Caco-2 (cell line): ENCODE measurements around the gene TAS2R41. TPM values are rescaled to one million over a fixed set of nuclear protein-coding genes. Genes with fewer than 3 reads are reported as not detected.

Experiments used
- BruUV-seq: library from RNA; stranded (reverse); fragments of 400-500 nt; replicated peaks from 2 replicates; lab custom pipeline; 2021; lab: Mats Ljungman, UMichigan
- CTCF ChIA-PET: fragments of 300-600 bp; sonication (Branson Sonifier 250); formaldehyde crosslinking; loops from one replicate; lab custom pipeline; 2022; ENCODE audit warnings: antibody characterized with exemption; lab: Charles Lee
- POLR2A ChIA-PET: fragments of 300-600 bp; sonication (Branson Sonifier 250); formaldehyde crosslinking; loops from one replicate; lab custom pipeline; 2022; ENCODE audit warnings: antibody characterized with exemption; lab: Charles Lee
- DNase-seq, 2 experiments: peaks; one replicate each; pipeline versions ENCODE4 v3.0.0 to v3.0.0-alpha.2; 2020 to 2022
- H3K27me3 ChIP-seq: replicated peaks from 2 replicates; pipeline ENCODE4 v1.6.0; 2011; ENCODE audit warnings: low read length; ENCODE audit not compliant: control insufficient read depth, insufficient read depth
- H3K36me3 ChIP-seq: 2 replicates; pipeline ENCODE4 v1.5.1; 2011; ENCODE audit warnings: low read length; ENCODE audit not compliant: control insufficient read depth, insufficient read depth
- H3K4me1 ChIP-seq: fragments of 250-450 bp; sonication (Bioruptor Pico); 2 replicates; pipeline ENCODE4 v1.5.1; 2020; ENCODE audit warnings: mild to moderate bottlenecking
- H3K4me3 ChIP-seq: 2 replicates; pipeline ENCODE4 v1.5.1; 2011; ENCODE audit warnings: low read depth, mild to moderate bottlenecking, control low read depth, low read length
- H3K9me3 ChIP-seq: fragments of 250-450 bp; sonication (Bioruptor Pico); 2 replicates; pipeline ENCODE4 v1.5.1; 2020; ENCODE audit warnings: mild to moderate bottlenecking, moderate library complexity
- H3K27ac Mint-ChIP-seq: one replicate; pipeline ENCODE4 v1.8.0; 2022; ENCODE audit warnings: mixed read lengths; ENCODE audit not compliant: unreplicated experiment
- H3K27me3 Mint-ChIP-seq: one replicate; pipeline ENCODE4 v1.8.0; 2022; ENCODE audit warnings: mixed read lengths; ENCODE audit not compliant: insufficient read depth, unreplicated experiment
- H3K36me3 Mint-ChIP-seq: one replicate; pipeline ENCODE4 v1.8.0; 2022; ENCODE audit warnings: mild to moderate bottlenecking, mixed read lengths; ENCODE audit not compliant: insufficient read depth, unreplicated experiment
- H3K4me1 Mint-ChIP-seq: one replicate; pipeline ENCODE4 v1.8.0; 2022; ENCODE audit warnings: low read depth, mixed read lengths; ENCODE audit not compliant: unreplicated experiment
- H3K4me3 Mint-ChIP-seq: one replicate; pipeline ENCODE4 v1.8.0; 2022; ENCODE audit warnings: mild to moderate bottlenecking, moderate library complexity, mixed read lengths; ENCODE audit not compliant: unreplicated experiment
- H3K9me3 Mint-ChIP-seq: one replicate; pipeline ENCODE4 v1.8.0; 2022; ENCODE audit warnings: mixed read lengths; ENCODE audit not compliant: unreplicated experiment
- CTCF ChIP-seq, 2 experiments: fragments of 200-600 bp in 1 of 2; IDR thresholded peaks; 1 replicate in 1 of 2; 2 replicates in 1 of 2; pipeline versions ENCODE4 v1.5.1 to v1.8.0; 2011 to 2022; ENCODE audit warnings: antibody characterized with exemption in 1 of 2, control low read depth in 1 of 2, inconsistent platforms in 1 of 2, low read depth in 1 of 2, low read length in 1 of 2, mild to moderate bottlenecking in 1 of 2, moderate library complexity in 1 of 2; ENCODE audit not compliant: insufficient read depth in 1 of 2, severe bottlenecking in 1 of 2, unreplicated experiment in 1 of 2
- intact Hi-C: fragments of 100-400 bp; cut with micrococcal nuclease; formaldehyde crosslinking; loops from one replicate; pipeline ENCODE4 v1.10.0; 2022; ENCODE audit not compliant: unreplicated experiment
- total RNA-seq: library from RNA; stranded (reverse); gene quantifications from 2 replicates; pipeline ENCODE4 v1.2.3, GENCODE V29; 2022

Gene TAS2R41
- total RNA-seq, 1 experiment from 2014 or later: not detected

GRCh38 chr7:143447466-143447865 lies 30.2 kb upstream of the TAS2R41 start:
- Mint-ChIP-seq H3K4me3 (no peak overlapping the region), H3K4me1 (no peaks in the 10 kb centered on the region), H3K9me3 (no peaks in the 10 kb centered on the region), H3K27me3 (no peaks in the 10 kb centered on the region), H3K27ac (no peak overlapping the region), H3K36me3 (no peaks in the 10 kb centered on the region)
- no TSS peak for BruUV-seq
- no peak for TF ChIP-seq CTCF (IDR thresholded peaks at IDR 0.05; ENCODE audit: insufficient read depth in 1 of 2, low read depth in 1 of 2, low read length in 1 of 2, severe bottlenecking in 1 of 2, unreplicated experiment in 1 of 2)
- H3K9me3 ChIP-seq: no peaks in the 10 kb centered on the region
- intact Hi-C loops: no loop called here
- ChIA-PET POLR2A (no interaction called here), CTCF (interaction anchor here (1.0 kb wide), 1 partner anchor 232 kb away, joined by 3 read pairs; no protein-coding TSS in a partner anchor)
- H3K27me3 ChIP-seq: no peaks in the 10 kb centered on the region
- no peaks in the 10 kb centered on the region for H3K4me1 ChIP-seq
- no peak for DNase-seq
- no peak overlapping the region for H3K4me3 ChIP-seq
- no peaks in the 10 kb centered on the region for H3K36me3 ChIP-seq

- no peaks in the 10 kb centered on the region for H3K27me3 ChIP-seq
- H3K27me3 Mint-ChIP-seq: no peaks in the 10 kb centered on the region
- no TSS peak for BruUV-seq
- intact Hi-C loops: no loop called here
- ChIA-PET POLR2A (no interaction called here), CTCF (no interaction called here)
- H3K4me3 ChIP-seq: no peak overlapping the region
- no peaks in the 10 kb centered on the region for H3K9me3 ChIP-seq
- H3K4me3 Mint-ChIP-seq: no peak overlapping the region
- no peaks in the 10 kb centered on the region for H3K36me3 Mint-ChIP-seq
- no peaks in the 10 kb centered on the region for H3K4me1 ChIP-seq
- no peak for DNase-seq
- H3K9me3 Mint-ChIP-seq: no peaks in the 10 kb centered on the region
- no peak for TF ChIP-seq CTCF (IDR thresholded peaks at IDR 0.05; ENCODE audit: insufficient read depth in 1 of 2, low read depth in 1 of 2, low read length in 1 of 2, severe bottlenecking in 1 of 2, unreplicated experiment in 1 of 2)
- H3K36me3 ChIP-seq: no peaks in the 10 kb centered on the region
- H3K4me1 Mint-ChIP-seq: no peaks in the 10 kb centered on the region
- H3K27ac Mint-ChIP-seq: no peak overlapping the region
Observed at GRCh38 chr7:143448429-143448828, 29.2 kb upstream of the TAS2R41 start.

- no peaks in the 10 kb centered on the region for H3K36me3 Mint-ChIP-seq
- 0 out of 2 replicates have a peak, but pooled peaks cover 9% of the 10 kb centered on the region for H3K4me1 ChIP-seq
- H3K9me3 Mint-ChIP-seq: no peaks in the 10 kb centered on the region
- BruUV-seq: no TSS peak
- no peak for TF ChIP-seq CTCF (IDR thresholded peaks at IDR 0.05; ENCODE audit: insufficient read depth in 1 of 2, low read depth in 1 of 2, low read length in 1 of 2, severe bottlenecking in 1 of 2, unreplicated experiment in 1 of 2)
- POLR2A ChIA-PET: no interaction called here
- H3K4me1 Mint-ChIP-seq: no peaks in the 10 kb centered on the region
- H3K4me3 Mint-ChIP-seq: no peak overlapping the region
- no peaks in the 10 kb centered on the region for H3K9me3 ChIP-seq
- no peaks in the 10 kb centered on the region for H3K36me3 ChIP-seq
- H3K27ac Mint-ChIP-seq: no peak overlapping the region
- no peaks in the 10 kb centered on the region for H3K27me3 ChIP-seq
- intact Hi-C loops: no loop called here
- no peak for DNase-seq
- no peak overlapping the region for H3K4me3 ChIP-seq
- no peaks in the 10 kb centered on the region for H3K27me3 Mint-ChIP-seq
- CTCF ChIA-PET: no interaction called here
Observed at GRCh38 chr7:143449793-143450192, 27.9 kb upstream of the TAS2R41 start.
